Stimulated activated CD4-positive, alpha-beta T cell treated with anti-CD3 and anti-CD28 coated beads, Interleukin-1b, Interleukin-23, amount 100 ng/mL, for 1 hour (primary cell): ENCODE measurements around the gene ZDHHC3.
"Not testable (repeated sequence)": the region's sequence is repeated elsewhere in the genome, so short reads cannot be mapped to it uniquely, and the experiment has no call there.

ENCODE experiments used
- DNase-seq, 2 donors: peaks; one replicate each; pipeline ENCODE4 v3.0.0-alpha.2; 2020; ENCODE audit warnings: low read depth in 2 of 2

The ZDHHC3 gene

DNA sequence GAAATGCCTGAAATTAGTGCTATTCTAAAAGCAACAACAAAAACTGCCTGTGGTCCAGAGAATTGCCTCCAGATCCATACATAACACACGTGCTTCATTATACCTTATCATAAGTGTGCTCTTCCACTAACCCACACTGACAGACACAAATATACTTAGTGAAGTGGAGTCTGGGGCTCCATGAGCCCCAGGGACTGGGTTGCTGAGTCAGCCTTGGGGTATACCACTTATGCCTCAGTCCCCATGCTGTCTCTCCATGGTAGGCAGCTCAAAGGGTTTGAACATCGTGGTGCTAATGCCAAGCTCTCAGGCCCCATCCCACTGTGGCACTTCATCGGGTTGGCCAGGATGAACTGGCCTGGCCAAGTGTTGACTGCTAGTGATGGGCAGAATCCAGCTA, 10.8 kb downstream of the ZDHHC3 start:
- DNase-seq, result no peak

DNA sequence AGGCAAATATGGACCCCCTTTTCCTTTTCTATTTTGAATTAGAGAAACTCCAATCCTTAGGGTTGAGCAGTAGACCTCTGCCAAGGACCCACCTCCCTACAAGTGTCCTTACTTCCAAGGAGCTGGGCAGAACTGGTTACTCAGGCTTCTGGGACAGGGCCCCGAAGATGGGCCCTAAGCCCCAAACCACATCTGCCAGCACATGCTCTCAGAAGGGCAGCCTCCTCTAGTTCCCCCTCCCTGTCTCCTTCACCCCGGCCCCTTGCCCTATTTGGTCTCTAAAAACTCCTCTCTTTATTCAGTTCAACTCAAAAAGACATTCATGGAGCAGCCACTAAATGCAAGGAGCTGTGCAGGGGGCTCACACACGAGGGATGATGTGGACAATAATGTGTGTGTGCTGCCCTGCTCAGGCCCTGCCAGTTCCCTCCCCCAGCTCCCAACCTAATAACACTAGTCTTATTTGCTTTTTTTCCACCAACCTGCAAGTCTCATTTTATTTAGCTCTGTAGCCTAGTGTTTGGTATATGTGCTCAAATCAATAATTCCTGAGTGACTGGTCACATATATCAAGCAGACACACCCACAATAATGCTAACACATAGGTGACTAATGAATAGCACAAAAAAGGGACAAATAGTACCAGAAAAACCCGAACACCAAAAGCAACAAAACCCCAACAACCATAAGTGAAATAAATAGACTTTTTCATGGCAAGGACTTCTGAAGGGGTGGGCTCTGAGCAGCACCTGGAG, 12.2 kb downstream of the ZDHHC3 start:
- DNase-seq, result no peak

DNA sequence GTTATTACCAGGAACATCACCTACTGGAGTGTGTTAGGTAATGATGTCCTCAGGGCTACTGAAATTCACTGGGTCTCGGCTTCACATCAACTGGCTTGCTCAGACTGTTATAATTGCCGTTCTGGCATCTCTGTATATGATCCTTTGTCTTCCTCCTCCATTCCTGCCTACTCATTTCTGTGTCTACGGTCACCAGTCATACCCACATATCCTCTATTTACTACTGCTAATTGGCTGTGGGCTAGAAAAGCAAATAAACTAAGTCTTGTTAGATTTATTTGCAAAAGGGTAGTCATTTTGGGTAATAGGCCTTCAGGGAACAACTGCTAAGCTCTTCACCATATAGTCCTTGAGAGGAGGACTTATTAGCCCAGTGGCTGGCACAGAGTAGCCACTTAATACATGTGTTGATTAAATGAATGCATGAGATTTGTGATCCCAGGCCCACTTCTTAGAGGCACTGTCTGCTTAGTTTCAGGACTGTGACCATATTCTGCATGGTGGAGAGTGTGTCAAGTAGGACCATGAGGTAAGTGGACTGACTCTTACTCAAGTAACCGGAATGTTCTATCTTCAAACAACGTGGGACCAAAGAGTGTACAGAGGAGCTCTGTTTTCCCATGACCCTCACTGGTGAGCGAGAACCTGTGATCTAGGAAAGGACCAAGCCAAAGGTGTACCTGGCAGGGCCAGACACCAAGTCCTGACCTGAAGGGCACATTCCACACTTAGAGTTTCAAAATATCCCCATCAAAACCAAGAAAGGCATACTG, 13.2 kb downstream of the ZDHHC3 start:
- DNase-seq, result no peak

DNA sequence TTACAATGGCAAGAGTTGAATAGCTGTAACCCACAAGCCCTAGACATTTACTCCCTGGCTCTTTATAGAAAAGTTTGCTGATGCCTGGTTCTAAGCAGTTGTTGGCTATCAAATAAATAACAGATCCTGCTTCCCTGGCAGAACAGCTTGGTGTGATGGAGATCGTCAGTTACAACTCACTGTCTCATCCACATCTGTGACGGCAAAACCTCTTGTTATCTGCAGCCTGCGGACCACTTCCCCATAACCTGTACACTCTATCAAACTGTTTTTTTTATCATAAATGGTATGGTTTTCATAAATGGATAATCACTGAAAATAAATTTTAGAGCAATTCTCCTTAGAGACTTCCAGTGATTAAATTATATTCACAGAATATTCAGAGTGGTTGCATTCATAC, 14.1 kb downstream of the ZDHHC3 start:
- no peak for DNase-seq

GRCh38 chr3:44960387-44961026, 15.5 kb downstream of the ZDHHC3 start:
- no peak for DNase-seq

DNA sequence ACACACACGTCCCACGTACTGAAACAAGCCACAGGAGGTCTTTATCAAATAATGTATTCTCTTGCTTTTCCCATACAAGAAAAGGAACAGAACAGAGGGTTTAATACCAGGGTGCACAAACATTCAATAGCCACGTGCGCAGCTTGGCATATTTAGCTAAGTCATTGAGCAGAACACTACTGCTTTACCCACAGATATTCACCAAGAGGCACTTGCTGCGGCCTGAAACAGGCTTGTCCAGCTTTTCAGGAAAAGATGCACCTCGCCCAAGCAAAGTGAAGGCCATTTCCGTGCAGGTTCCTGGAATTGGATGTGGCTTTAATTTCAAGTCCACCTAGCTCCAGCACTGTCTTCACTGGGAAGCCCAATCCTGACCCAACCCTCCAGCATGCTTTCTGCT, 17.6 kb downstream of the ZDHHC3 start:
- no peak for DNase-seq

DNA sequence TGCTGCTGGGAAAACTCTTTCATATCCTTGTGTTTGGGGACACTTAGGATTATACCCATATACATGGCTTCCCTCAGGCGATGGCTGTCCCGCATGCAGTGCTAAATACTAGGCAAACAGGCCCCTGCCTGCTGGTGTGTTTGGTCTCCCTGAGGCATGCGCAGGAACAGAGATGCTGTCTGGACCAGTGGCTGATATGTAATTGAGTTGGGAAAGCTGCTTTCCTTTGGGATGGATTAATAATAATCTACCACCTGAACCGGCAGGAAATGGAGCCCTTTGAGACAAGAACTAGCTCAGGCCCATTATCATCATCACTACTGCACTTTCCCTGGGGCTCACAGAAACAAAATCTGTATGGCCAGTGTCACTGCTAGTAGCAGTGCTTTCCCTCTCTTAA, 18.0 kb downstream of the ZDHHC3 start:
- DNase-seq, result no peak

GRCh38 chr3:44955917-44956316, 20.1 kb downstream of the ZDHHC3 start:
- no peak for DNase-seq

DNA sequence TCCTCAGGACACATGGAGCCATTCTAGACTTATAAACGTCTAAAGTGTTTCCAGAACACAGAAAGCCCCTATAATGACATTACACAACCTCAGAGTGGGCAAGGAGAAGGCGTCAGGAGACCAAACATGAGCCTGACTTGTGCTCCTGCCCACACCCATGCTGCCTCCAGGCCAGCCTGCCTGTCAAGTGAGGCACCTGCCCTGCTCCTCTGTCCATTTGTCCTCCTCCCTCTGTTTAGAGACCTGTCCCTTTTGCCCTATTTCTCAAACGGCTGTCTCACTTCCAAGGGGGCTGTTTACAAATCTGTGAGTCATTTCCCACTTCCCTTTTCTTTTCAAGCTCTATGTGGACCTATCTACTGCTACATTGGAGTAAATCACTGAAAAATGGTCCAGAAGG, 21.0 kb downstream of the ZDHHC3 start:
- DNase-seq, result no peak

- DNase-seq, result no peak
Measured at GRCh38 chr3:44954304-44954703, 21.7 kb downstream of the ZDHHC3 start.

DNA sequence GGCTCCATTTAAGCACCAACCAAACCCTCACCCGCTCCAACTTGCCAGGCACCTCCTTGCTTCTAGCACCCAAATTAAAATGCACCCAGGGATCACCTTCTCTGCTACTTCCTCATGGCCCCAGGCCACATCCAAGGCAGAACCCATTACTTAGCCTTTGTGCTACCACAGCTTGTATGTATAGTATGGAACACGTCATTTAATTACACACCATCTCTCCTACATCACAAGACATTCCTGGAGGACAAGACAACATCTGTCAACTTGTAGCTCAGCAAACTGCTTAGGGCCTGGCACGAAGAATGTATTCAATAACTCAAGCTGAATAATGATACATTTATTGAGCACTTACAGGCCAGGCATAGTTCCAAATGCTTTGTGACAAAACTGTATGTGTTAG, 23.3 kb downstream of the ZDHHC3 start:
- no peak for DNase-seq

- DNase-seq, result no peak
Measured at GRCh38 chr3:44950275-44950734, 25.7 kb downstream of the ZDHHC3 start.

- not testable (repeated sequence) for DNase-seq
Measured at GRCh38 chr3:44949770-44950169, 26.2 kb downstream of the ZDHHC3 start.

GRCh38 chr3:44948239-44948638, 27.7 kb downstream of the ZDHHC3 start:
- DNase-seq, result no peak

GRCh38 chr3:44942202-44942921, 33.6 kb downstream of the ZDHHC3 start:
- no peak for DNase-seq

GRCh38 chr3:44939581-44940036, 36.4 kb downstream of the ZDHHC3 start:
- no peak for DNase-seq

DNA sequence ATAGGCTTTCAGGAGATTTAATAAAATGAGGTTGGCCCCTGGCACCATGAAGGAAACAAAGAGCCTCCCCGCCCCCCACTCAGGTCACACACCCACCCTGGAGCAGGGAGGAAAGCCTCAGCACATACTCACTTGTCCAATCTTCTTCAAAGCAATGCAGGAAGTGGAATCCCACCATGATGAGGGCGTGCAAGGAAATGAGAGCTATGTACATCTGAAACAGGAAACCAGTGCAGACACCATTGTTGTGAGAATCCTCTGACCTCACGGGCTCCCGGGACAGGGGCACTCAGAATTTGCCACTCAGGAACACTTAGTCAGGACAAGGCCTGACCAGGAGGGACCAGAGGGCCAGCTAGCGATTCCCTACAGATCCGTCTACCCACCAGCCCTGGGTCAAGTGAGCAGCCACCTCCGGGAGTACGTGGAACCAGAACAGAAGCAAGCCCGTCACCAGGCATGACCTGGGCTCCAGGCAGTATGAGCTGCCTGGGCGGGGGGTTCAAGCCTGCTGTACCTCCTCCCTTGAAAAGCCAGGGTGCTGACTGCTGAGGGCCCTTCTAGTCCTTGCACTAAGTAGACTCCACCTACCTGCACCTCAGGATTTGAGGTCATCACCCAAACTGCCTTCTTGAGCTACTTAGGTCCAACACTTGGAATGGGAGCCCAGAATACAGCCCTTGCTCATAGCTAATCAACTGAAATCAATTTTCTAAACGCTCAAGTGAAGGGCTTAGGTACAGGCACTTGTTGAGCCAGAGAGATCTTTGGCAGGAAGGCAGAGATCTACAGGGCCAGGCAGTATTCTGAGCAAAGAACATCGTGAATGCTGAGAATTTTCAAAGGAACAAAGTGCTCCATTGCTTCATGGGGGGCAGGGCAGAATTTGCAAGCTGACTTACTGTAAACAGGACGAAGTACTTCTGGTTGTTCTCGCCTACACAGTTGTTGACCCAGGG, 42.7 kb downstream of the ZDHHC3 start:
- DNase-seq, result no peak

DNA sequence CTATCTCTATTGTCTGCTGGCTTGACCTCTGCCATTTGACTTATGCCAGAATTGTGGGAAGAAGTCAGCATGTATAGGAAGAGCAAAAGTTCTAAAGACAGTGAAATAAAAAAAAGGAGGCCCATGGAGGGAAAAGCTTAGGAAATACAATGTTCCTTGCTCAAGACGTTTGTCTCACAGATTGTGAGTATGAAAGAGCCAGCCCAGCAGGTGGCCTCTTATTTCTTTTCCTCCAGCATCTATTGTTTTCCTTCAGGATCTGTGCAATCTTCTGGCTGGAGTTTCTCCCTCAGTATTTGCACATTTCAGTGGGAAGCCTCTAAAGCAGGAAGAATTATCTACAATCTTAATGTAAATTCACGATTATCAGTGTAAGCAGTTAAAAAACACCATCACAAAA, 43.7 kb downstream of the ZDHHC3 start:
- DNase-seq, result no peak

DNA sequence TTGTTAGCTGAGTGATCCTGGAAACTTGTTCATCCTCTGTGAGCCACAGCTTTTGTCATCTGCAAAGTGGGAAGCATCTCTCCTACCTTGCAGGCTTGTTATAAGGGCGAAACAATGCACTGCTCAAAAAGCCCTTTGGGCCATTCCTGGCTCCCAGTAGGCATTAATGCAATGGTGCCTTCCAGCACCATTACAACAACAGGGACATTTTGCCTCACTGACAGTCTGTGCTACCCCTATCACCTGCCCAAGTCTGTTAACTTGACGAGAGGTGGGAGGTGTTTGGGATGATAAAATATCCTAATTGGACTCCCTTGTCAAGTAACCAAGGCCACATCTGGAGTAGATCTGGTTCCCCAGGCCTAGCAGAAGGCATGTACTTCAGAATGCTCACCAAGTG, 44.2 kb downstream of the ZDHHC3 start:
- no peak for DNase-seq

- DNase-seq, result no peak
Measured at GRCh38 chr3:44930911-44931310, 45.1 kb downstream of the ZDHHC3 start.

DNA sequence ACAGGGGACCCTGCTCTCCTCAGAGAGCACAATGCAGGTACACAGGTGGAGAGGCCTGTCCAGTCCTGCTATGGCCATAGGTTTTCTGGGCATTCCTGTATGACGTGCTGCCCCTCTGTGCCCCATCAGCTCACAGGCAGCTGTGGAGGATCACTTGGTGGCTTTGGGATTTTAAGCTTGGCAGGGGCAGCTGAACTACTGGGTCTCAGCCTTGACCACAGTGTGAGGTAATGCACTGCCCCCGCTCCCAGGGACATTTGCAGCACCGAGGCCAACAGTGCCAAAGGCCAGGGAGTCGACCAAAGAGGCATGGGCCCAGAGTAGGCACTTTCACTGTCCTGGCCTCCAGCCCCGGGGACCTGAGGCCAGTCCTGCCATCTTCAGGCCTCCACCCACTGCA, 46.2 kb downstream of the ZDHHC3 start:
- DNase-seq, result no peak
